SH-SY5Y (cell line): ENCODE results near the gene INPP4A.

Experiments
- GATA2 ChIP-seq: IDR thresholded peaks from 2 replicates; pipeline ENCODE4 v1.6.1; 2011; ENCODE audit warnings: mild to moderate bottlenecking, low read depth, low read length
- GATA3 ChIP-seq: IDR thresholded peaks from 2 replicates; pipeline ENCODE4 v1.6.1; 2011; ENCODE audit warnings: low read depth, mild to moderate bottlenecking, low read length, moderate library complexity

DNA sequence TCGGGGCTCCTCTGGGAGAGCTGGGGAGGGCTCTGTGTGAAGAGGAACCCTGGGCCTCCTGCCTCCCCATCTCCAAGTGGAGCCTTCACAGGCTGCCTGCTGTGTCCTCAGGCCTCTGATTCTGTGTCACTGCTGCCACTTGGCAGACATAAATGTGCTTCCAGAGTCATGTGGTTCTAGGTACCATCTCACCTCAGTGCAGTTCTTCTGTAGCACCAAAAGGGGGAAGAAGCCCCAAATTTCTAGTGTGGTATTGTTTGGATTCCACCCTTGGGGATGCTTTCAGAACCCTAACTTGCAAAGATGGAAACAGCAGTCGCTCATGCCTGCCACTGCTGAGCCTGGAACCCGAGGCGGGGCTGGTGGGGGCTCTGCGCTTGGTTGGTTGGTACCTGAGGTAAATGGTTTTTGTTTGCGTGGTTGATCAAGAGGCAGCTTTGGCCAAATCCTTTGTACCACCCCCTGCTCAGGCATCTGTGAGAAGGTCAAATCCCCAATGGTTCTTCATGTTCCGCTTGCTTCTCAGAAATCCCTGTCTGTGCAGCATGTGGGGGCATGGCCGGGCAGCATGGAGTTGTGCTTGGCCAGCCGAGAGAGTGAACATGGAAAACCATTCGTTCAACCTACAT, 136.1 kb downstream of the INPP4A start:
- no peak for TF ChIP-seq GATA2
- TF ChIP-seq GATA3, result no peak
